Measurements from ENCODE around the gene ZNF471.

ZNF471 gene

DNA sequence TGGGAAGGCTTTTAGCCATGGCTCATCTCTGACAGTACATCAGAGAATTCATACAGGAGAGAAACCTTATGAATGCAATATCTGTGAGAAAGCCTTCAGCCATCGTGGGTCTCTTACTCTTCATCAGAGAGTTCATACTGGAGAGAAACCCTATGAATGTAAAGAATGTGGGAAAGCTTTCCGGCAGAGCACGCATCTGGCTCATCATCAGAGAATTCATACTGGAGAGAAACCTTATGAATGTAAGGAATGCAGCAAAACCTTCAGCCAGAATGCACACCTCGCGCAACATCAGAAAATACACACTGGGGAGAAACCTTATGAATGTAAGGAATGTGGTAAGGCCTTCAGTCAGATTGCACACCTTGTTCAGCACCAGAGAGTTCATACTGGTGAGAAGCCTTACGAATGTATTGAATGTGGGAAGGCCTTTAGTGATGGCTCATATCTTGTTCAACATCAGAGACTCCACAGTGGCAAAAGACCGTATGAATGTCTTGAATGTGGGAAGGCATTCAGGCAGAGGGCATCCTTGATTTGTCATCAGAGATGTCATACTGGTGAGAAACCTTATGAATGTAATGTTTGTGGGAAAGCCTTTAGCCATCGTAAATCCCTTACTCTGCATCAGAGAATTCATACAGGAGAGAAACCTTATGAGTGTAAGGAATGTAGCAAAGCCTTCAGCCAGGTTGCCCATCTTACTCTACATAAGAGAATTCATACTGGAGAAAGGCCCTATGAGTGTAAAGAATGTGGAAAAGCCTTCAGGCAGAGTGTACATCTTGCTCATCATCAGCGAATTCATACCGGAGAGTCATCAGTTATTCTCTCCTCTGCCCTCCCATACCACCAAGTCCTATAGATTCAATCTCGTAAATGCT lies 70.3 kb downstream of the ZNF471 start:
- DNase-seq: no peak

Data from NCI-H1048 (cell line).